HG02571 (cell line): ENCODE measurements around the gene CYTH1.

Experiments used
- ATAC-seq: cut with Tn5 transposase; IDR thresholded peaks from one replicate; pipeline ENCODE4 v1.9.1; 2021; ENCODE audit warnings: mild to moderate bottlenecking, moderate library complexity; ENCODE audit not compliant: unreplicated experiment

The CYTH1 gene

GRCh38 chr17:78806451-78806850, 24.4 kb upstream of the CYTH1 start:
- ATAC-seq = no peak

DNA sequence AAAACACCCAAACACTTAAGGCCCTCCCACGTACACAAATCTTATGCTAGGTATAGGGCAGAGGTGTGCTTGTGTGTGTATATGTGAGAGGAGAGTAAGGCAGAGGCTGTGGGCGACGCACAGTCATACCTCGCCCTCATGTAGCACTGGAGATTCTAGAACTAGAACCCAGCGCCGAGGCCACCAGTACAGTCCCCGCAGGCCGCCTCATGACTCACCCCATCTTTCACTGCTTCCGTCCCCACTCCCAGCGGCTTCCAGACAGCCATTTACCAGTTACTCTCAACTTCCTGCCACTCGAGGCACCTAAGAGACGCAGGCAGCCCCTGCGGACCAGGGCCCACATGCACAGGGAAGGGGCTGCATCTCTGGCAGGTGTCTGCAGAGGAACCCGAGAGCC, 23.2 kb upstream of the CYTH1 start:
- ATAC-seq = no peak

- ATAC-seq = no peak
These were observed 22.7 kb upstream of the CYTH1 start for GRCh38 chr17:78804777-78805176.

GRCh38 chr17:78803186-78803845, 21.2 kb upstream of the CYTH1 start:
- ATAC-seq = no peak

DNA sequence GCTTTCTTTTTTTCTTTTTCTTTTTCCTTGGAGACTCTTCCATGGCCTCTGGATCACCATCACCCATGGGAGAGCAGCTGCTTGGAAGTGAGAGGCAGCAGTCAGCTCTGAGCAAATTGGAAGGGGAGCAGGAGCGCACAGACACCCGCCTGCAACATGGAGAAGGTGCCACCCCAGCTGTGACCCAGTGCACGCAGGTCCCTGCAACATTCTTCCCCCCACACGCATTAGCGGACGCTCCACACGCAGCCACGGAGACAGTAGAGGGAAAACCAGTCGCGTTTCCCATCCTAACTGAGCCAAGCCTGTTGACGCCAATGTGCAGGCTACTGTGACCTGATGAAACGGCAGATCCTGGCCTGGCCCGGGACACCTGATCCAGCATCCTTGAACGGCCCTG, 20.4 kb upstream of the CYTH1 start:
- no peak for ATAC-seq

DNA sequence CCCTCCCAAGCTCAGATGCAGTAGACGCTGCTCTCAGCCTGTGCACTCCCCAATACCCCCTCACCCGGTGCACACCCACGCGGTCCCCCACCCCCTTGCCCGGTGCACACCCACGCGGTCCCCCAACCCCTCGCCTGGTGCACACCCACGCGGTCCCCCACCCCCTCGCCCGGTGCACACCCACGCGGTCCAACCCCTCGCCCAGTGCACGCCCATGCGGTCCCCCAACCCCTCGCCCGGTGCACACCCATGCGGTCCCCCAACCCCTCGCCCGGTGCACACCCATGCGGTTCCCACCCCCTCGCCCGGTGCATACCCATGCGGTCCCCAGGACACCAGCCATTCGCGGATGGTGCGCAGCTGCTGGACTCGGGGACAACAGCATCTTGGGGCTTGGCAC, 19.9 kb upstream of the CYTH1 start:
- ATAC-seq = no peak

DNA sequence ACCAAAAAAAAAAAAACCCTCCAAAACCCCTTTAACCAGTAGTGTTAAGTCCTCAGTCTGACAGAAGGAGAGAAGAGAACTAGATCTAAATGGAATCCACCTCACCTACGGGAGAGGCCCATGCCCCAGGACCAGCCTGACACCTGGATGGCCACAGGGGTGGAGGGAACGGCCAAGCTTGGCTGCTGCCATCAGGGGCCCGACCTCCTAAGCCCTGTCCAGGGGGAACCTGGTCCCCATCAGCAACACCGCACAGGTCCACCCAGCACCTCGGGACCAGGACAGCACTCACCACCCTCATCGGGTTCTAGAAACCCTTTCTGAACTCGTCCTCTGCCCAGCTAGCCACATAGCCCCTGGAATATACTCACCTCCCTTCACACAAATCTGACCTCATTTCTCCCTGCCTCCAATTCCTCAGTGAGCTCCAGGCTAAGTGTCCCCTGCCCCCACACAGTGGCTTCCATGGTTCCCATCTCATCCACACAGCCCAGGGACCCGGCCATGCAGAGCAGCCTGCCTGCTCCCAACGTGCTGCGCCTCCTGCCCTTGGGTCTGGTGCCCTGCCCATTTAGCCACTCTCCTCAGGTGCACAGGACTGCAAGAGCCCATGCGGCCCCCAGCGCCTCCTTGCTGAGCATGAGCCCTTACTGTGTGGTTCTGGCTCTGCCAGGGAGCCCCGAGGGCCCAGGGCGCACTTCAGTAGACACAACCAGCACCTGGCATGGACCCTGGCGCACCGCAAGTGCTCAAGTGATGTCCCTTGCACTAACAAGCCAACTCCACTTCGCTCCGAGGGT, 18.3 kb upstream of the CYTH1 start:
- no peak for ATAC-seq

DNA sequence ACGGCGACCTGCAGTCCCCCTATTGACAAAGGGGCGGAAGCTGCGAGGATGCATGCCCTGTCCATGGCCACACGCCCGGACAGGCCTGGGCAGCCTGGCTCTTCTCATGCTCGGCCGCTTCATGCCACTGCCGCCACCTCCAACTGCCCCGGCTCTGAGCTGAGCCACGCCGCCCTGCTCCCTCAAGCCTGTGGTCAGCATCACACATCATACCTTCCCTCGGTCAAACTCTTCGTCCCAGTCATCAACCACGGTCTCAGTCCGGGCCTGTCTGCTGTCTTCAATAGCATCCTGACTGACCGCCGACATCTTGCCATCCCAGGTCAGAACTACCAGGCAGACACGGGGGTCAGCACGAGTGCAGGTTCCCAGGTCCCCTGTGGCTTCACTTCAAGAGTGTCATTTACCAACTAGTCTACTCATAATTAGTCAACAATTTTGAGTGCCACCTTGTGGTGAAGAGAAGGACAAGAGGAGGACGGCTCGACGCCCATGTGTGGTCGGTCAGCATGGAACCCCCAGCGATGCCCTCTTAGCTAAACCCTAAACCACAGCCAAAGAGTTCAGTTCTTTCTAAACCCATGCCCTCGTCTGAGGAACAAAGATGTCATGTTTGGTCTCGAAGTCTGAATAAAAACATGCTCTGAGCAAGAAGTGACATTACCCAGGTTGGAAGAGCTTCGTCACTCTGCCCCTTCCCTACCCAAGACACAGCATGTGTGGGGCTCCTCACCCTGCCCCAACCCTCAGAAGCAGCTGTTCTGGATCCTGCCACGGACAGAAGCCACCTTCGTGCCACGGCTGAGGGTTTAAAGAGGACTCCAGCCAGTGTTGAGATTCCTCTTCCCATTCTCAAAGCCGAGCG, 16.9 kb upstream of the CYTH1 start:
- ATAC-seq = no peak

DNA sequence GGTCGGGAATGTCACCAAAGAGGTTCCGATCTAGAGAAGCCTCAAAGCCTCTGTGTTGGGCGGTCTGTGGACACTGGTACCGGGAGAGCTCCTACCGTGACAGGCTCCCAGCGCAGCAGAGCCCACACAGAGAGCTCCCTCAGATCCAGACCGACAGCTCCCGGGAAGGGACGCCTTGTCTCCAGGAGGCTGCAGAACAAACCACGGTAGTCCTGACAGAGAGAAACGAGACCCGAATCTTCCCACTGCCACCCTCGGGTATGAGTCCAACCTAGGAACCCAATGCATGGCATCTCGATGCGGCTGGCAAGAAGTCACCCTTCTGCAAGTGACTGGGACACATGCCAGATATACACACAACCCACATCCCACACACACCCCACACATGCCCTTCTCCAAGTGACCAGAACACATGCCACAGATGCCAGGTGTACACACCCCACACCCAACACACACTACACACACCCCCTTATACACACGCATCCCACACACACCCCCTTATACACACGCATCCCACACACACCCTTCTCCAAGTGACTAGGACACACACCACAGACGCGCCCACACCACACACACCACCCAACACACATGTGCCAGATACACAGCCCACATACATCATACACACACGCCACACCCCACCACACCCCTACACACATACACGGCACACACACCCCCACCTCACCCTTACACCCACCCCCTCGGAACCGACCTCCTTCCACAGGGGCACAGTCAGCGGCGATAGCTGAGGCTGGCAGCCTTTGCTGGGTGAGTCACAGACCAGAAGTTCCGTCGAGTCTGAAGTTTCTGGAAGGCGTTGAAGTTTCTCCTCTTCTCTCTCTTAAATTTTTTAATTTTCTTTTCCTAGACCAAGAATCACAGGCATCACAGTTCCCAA, 15.9 kb upstream of the CYTH1 start:
- ATAC-seq = no peak

DNA sequence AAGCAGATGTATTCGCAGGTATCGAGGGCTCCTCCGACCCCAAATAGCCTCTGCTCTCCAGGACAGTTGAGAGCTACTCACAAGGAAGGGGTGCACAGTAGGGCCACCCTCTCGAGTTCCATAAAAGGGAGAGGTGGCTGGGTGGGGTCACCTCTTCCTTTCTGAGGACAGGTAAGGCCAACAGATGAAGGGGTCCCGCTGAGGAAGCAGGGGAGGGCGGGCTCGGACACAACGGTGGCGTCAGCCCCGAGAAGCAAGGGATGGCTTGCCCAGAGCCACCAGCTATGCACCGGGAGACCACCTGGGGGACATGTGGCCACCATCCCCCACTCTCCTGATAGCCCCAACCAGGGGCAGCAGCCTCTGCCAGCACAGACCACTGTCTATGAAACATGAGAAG, 15.1 kb upstream of the CYTH1 start:
- no peak for ATAC-seq

DNA sequence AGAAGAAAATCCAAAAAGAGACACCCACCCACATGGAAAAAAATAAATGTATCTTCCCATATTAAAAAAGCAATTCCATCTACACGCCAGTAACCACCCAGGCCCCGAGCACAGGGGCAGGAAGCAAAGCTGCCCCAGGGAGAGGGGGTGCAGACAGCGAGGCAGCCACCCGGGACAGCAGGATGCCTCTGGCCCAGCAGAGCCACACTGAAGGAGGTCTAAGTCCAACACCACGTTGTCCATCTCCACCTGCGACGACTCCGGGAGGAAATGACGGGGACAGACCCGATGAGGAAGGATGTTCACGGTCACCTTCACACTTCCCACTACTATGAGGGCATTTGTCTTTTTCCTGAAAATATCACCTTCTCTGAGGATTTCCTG, 14.4 kb upstream of the CYTH1 start:
- no peak for ATAC-seq

DNA sequence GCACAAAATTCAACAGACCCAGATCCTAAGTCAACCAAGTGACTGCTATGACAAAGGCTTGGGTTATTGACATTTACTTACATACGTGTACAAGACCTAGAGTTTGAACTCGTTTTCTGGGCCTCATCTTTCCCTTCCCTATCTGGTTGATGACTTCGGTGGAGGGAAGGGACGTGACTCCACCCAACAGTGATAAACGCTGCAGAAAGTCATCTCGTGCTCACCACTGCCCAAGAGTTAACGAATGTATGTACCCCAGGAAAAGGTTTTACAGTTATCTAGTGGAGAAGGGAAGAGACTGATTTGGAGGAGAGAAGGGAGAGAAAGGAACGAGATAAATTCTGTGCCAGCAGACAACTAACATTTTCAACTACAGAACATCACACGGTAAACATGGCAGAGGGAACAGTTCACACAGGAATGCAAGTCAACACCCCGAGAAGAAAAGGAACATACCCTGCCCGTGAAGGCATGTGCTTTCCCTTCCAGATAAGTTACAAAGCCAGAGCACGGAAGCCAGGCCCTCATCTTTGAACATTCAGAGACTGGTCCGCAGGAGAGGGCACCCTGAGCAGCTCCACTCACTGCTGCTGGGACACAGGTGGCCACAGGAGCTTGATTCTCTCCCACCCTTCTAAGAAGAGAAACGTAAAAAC, 13.9 kb upstream of the CYTH1 start:
- ATAC-seq = no peak

DNA sequence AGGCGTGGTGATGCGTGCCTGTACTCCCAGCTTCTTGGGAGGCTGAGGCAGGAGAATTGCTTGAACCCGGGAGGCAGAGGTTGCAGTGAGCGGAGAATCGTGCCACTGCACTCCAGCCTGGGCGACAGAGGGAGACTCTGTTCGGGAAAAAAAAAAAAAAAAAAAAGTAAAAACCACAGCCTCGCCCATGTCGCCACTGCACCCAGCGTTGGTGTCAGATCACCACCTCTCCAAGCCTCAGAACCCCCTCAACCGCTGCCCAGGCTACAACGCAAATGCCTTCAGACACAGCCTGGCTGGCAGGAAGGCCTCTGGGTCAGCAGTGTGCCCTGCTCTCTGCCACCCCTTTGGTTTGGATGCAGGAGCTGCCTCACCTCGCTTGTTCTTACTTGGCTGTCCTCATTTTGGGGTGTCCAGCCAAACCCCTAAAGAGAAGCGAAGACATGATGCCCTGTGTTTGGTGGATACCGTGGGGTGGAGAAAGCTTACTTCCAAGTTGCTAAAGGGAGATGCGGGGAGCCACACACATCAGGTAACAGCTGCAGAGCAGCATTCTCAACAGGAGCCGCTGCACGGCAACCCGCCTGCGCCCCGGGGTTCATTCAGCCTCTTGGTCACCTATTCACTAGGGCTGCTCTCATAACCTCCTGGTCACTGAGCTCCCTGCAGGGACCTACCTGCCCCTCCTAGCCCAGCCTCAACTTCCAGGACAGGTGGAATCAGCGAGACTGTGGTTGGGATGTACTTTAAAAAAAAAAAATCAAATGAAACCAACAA, 13.0 kb upstream of the CYTH1 start:
- no peak for ATAC-seq

- ATAC-seq = no peak
These were observed 12.3 kb upstream of the CYTH1 start for GRCh38 chr17:78794399-78794798.

DNA sequence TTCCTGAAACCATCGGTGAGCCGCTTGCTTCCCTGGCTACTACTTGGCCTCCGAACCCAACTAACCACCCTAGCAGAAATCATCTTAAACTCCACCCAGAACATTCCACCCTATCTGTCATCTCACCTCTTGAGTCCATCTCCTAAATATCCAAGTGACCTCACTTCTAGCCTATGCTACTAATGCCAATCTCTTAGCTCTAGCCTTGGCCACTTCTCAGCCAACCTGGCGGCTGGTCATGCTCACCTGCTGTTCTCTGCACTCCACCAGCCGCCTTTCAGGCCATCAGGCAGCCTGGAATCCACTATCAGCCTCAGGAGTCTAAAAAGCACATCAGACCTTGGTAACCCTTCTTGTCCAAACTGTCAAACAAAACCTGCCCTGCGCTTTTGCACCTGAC, 11.9 kb upstream of the CYTH1 start:
- no peak for ATAC-seq

GRCh38 chr17:78793415-78793814, 11.3 kb upstream of the CYTH1 start:
- ATAC-seq = no peak

GRCh38 chr17:78791840-78792709, 10.0 kb upstream of the CYTH1 start:
- ATAC-seq = no peak

DNA sequence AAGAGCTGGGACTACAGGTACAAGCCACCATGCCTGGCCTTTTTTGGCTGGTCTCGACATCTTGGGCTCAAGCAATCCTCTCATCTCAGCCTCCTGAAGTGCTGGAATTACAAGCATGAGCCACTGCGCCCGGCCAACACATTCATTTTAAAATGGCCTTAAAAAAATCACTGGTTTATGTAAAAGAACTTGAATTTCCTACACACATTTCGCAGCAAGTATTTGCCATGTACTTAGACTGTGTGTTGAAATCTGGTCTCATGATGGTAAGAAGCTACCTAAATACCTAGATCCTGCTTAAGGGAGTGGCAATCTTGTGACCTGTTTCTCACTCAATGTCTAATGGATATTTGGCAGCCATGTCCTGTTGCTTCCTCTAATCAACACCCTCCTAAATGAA, 8.5 kb upstream of the CYTH1 start:
- ATAC-seq = no peak
